COLO668 (cell line): ENCODE measurements around the gene DEK.
"Not testable (repeated sequence)": the region's sequence is repeated elsewhere in the genome, so short reads cannot be mapped to it uniquely, and the experiment has no call there.

Source experiments
- DNase-seq: peaks from one replicate; lab custom pipeline; 2025; ENCODE audit not compliant: unreplicated experiment; lab: John Stamatoyannopoulos, UW

The DEK gene

GRCh38 chr6:18207949-18208348 is 56.4 kb downstream of the DEK start:
- DNase-seq = peak; percentile 22

GRCh38 chr6:18207438-18207837 is 56.9 kb downstream of the DEK start:
- DNase-seq = peak; percentile 9

GRCh38 chr6:18206591-18206990 is 57.7 kb downstream of the DEK start:
- no peak for DNase-seq

- DNase-seq = no peak
Measured at GRCh38 chr6:18204691-18205090, 59.6 kb downstream of the DEK start.

- no peak for DNase-seq
Measured at GRCh38 chr6:18203786-18204185, 60.5 kb downstream of the DEK start.

- no peak for DNase-seq
Measured at GRCh38 chr6:18192026-18192425, 72.3 kb downstream of the DEK start.

GRCh38 chr6:18189196-18189595 is 75.1 kb downstream of the DEK start:
- no peak for DNase-seq

- no peak for DNase-seq
Measured at GRCh38 chr6:18187701-18188100, 76.6 kb downstream of the DEK start.

GRCh38 chr6:18186540-18187250 is 77.6 kb downstream of the DEK start:
- DNase-seq = no peak

- no peak for DNase-seq
Measured at GRCh38 chr6:18186033-18186432, 78.3 kb downstream of the DEK start.

- no peak for DNase-seq
Measured at GRCh38 chr6:18185624-18186023, 78.7 kb downstream of the DEK start.

GRCh38 chr6:18183766-18184165 is 80.6 kb downstream of the DEK start:
- DNase-seq = no peak

GRCh38 chr6:18182568-18182967 is 81.8 kb downstream of the DEK start:
- DNase-seq = no peak

- no peak for DNase-seq
Measured at GRCh38 chr6:18179770-18180356, 84.5 kb downstream of the DEK start.

- no peak for DNase-seq
Measured at GRCh38 chr6:18178960-18179615, 85.2 kb downstream of the DEK start.

- DNase-seq = peak; percentile 2
Measured at GRCh38 chr6:18177286-18177965, 86.9 kb downstream of the DEK start.

- not testable (repeated sequence) for DNase-seq
Measured at GRCh38 chr6:18176198-18176597, 88.1 kb downstream of the DEK start.
